Activated B cell treated with CpG ODN at 0.5 μM for 24 hours (primary cell): ENCODE measurements around the gene TRAF3. TPM values are rescaled to one million over a fixed set of nuclear protein-coding genes. Genes with fewer than 3 reads are reported as not detected.

ENCODE experiments used
- ATAC-seq: fragments of 200-7000 bp; cut with Tn5 transposase; one replicate; pipeline ENCODE4 v1.10.0; 2021; ENCODE audit warnings: low read depth, mild to moderate bottlenecking, moderate library complexity
- CTCF ChIA-PET: fragments of 350-600 bp; sonication (Branson Sonifier 250); formaldehyde crosslinking; loops from one replicate; lab custom pipeline; 2021; ENCODE audit warnings: antibody characterized with exemption; lab: Charles Lee
- POLR2A ChIA-PET: fragments of 350-600 bp; sonication (Branson Sonifier 250); formaldehyde crosslinking; loops from one replicate; lab custom pipeline; 2021; ENCODE audit warnings: antibody characterized with exemption; lab: Charles Lee
- DNase-seq: peaks from one replicate; pipeline ENCODE4 v3.0.0; 2022
- H3K27ac Mint-ChIP-seq: one replicate; pipeline ENCODE4 v1.8.0; 2020; ENCODE audit warnings: mixed read lengths
- H3K27me3 Mint-ChIP-seq: one replicate; pipeline ENCODE4 v1.8.0; 2021; ENCODE audit warnings: mixed read lengths
- H3K36me3 Mint-ChIP-seq: one replicate; pipeline ENCODE4 v1.8.0; 2021; ENCODE audit warnings: low read depth, mixed read lengths
- H3K4me1 Mint-ChIP-seq: one replicate; pipeline ENCODE4 v1.8.0; 2021; ENCODE audit warnings: mixed read lengths
- H3K4me3 Mint-ChIP-seq: one replicate; pipeline ENCODE4 v1.8.0; 2020; ENCODE audit warnings: mild to moderate bottlenecking, mixed read lengths
- H3K9me3 Mint-ChIP-seq: one replicate; pipeline ENCODE4 v1.8.0; 2020; ENCODE audit warnings: mixed read lengths
- intact Hi-C: fragments of 100-400 bp; cut with micrococcal nuclease; formaldehyde crosslinking; loops from one replicate; pipeline ENCODE4 v1.15.1; 2024
- total RNA-seq: library from RNA; stranded (reverse); gene quantifications from 2 replicates; pipeline ENCODE4 v1.2.3, GENCODE V29; 2022
- TF ChIP-seq, protein P1 (sequence below): fragments of 200-600 bp; IDR thresholded peaks from one replicate; pipeline ENCODE4 v1.8.0; 2022; ENCODE audit warnings: antibody characterized with exemption, mild to moderate bottlenecking

The TRAF3 gene
- total RNA-seq, 1 donor from 2014 or later = 120 TPM

DNA sequence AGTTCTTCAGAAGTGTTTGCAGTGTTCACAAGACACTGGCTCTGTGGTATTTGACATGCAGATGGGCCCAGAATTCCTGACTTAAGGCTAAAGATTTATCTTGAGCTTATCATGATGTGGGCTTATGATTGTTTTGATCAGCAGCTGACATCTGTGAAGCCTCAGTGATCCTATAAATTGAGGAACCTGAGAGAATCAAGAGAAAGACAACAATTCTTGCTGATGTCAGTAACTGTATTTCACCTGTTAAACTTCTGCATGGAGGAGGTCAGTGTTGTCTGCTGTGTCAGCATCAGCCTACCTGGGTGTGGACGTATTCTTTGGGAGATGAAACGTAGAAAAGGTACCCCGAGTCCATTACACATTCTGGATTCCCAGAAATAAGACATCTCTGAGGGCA lies 33.3 kb downstream of the TRAF3 start:
- ATAC-seq (no peak), DNase-seq (no peak)
- intact Hi-C loops = no loop called here
- CTCF ChIA-PET = no interaction called here
- Mint-ChIP-seq H3K4me3 (peak overlapping the region; percentile 28), H3K27me3 (no peaks in the 10 kb centered on the region), H3K36me3 (peaks cover 50% of the 10 kb centered on the region), H3K27ac (peak overlapping the region; percentile 74), H3K4me1 (peaks cover 95% of the 10 kb centered on the region), H3K9me3 (no peaks in the 10 kb centered on the region)
- TF ChIP-seq, protein P1, sequence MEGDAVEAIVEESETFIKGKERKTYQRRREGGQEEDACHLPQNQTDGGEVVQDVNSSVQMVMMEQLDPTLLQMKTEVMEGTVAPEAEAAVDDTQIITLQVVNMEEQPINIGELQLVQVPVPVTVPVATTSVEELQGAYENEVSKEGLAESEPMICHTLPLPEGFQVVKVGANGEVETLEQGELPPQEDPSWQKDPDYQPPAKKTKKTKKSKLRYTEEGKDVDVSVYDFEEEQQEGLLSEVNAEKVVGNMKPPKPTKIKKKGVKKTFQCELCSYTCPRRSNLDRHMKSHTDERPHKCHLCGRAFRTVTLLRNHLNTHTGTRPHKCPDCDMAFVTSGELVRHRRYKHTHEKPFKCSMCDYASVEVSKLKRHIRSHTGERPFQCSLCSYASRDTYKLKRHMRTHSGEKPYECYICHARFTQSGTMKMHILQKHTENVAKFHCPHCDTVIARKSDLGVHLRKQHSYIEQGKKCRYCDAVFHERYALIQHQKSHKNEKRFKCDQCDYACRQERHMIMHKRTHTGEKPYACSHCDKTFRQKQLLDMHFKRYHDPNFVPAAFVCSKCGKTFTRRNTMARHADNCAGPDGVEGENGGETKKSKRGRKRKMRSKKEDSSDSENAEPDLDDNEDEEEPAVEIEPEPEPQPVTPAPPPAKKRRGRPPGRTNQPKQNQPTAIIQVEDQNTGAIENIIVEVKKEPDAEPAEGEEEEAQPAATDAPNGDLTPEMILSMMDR = no peak
- POLR2A ChIA-PET = interaction anchor here (0.6 to 0.7 kb wide), 2 partner anchors 32 to 114 kb away, joined by 3 to 9 read pairs; no protein-coding TSS in a partner anchor

DNA sequence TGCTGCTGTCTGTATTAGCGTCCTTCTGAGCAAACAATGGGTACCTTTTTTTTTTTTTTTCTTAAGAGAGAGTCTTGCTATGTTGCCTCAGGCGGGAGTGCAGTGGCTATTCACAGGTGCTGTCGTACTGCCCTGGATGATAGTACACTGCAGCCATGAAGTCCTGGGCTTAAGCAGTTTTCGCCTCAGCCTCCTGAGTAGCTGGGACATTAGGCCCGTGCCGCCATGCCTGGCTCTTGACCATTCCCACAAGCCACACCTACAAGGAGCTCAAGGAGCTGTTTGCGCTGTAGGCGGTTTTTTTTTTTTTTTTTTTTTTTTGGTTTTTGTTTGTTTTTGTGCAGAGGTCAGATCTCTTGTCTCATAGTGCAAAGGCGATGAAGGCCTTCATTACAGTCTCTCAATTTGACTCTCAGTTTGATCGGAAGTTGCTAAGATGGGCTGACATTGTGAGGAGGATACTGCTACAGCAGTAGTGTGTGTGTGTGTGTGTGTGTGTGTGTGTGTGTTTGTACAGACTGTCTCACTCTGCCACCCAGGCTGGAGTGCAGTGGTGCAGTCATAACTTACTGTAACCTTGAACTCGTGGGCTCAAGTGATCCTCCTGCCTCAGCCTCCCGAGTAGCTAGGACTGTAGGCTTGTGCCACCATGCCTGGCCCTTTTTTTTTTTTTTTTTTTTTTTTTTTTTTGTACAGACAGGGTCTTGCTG lies 34.2 kb downstream of the TRAF3 start:
- no peak for ATAC-seq
- TF ChIP-seq, protein P1 = no peak
- no peaks in the 10 kb centered on the region for H3K27me3 Mint-ChIP-seq
- peak overlapping the region; percentile 75 for H3K27ac Mint-ChIP-seq
- H3K36me3 Mint-ChIP-seq = peaks cover 50% of the 10 kb centered on the region
- intact Hi-C loops = no loop called here
- H3K4me1 Mint-ChIP-seq = peaks cover 90% of the 10 kb centered on the region
- DNase-seq = no peak
- no peak overlapping the region for H3K4me3 Mint-ChIP-seq
- H3K9me3 Mint-ChIP-seq = no peaks in the 10 kb centered on the region
- CTCF ChIA-PET = interaction anchor here (0.6 kb wide), 1 partner anchor 495 kb away, joined by 3 read pairs; no protein-coding TSS in a partner anchor
- POLR2A ChIA-PET = interaction anchor here (0.6 to 0.7 kb wide), 2 partner anchors 166 to 652 kb away, joined by 3 to 5 read pairs; no protein-coding TSS in a partner anchor

GRCh38 chr14:102811971-102812370 lies 34.7 kb downstream of the TRAF3 start:
- Mint-ChIP-seq H3K9me3 (no peaks in the 10 kb centered on the region), H3K27ac (peak overlapping the region; percentile 0)
- CTCF ChIA-PET = no interaction called here

GRCh38 chr14:102813691-102814090 lies 36.4 kb downstream of the TRAF3 start:
- Mint-ChIP-seq H3K27ac (peak overlapping the region; percentile 72), H3K36me3 (peaks cover 68% of the 10 kb centered on the region)

More at GRCh38 chr14:102811971-102812370, 34.7 kb downstream of the TRAF3 start:
- POLR2A ChIA-PET = no interaction called here
- intact Hi-C loops = no loop called here
- no peak for ATAC-seq
- peaks cover 90% of the 10 kb centered on the region for H3K4me1 Mint-ChIP-seq
- H3K36me3 Mint-ChIP-seq = peaks cover 56% of the 10 kb centered on the region
- TF ChIP-seq, protein P1 = no peak
- no peaks in the 10 kb centered on the region for H3K27me3 Mint-ChIP-seq
- no peak overlapping the region for H3K4me3 Mint-ChIP-seq
- no peak for DNase-seq

GRCh38 chr14:102817318-102817717 lies 40.1 kb downstream of the TRAF3 start:
- TF ChIP-seq, protein P1 = no peak
- intact Hi-C loops = no loop called here
- no peaks in the 10 kb centered on the region for H3K27me3 Mint-ChIP-seq
- no peak overlapping the region for H3K27ac Mint-ChIP-seq
- CTCF ChIA-PET = no interaction called here
- H3K36me3 Mint-ChIP-seq = peaks cover 60% of the 10 kb centered on the region
- no peak overlapping the region for H3K4me3 Mint-ChIP-seq
- no peaks in the 10 kb centered on the region for H3K9me3 Mint-ChIP-seq
- ATAC-seq (no peak), DNase-seq (no peak)
- POLR2A ChIA-PET = interaction anchor here (1.2 kb wide), 1 partner anchor 11 kb away, joined by 4 read pairs; no protein-coding TSS in a partner anchor
- peaks cover 83% of the 10 kb centered on the region for H3K4me1 Mint-ChIP-seq

More at GRCh38 chr14:102813691-102814090, 36.4 kb downstream of the TRAF3 start:
- no peak for ATAC-seq
- Mint-ChIP-seq H3K27me3 (no peaks in the 10 kb centered on the region), H3K4me1 (peaks cover 89% of the 10 kb centered on the region), H3K4me3 (no peak overlapping the region), H3K9me3 (no peaks in the 10 kb centered on the region)
- TF ChIP-seq, protein P1 = no peak
- ChIA-PET POLR2A (interaction anchor here (0.7 kb wide), 1 partner anchor 35 kb away, joined by 3 read pairs; no protein-coding TSS in a partner anchor), CTCF (interaction anchor here (0.8 kb wide), 1 partner anchor 119 kb away, joined by 4 read pairs; no protein-coding TSS in a partner anchor)
- intact Hi-C loops = no loop called here
- no peak for DNase-seq
